H1 (cell line): ENCODE results near the gene ATG16L1. TPM values are rescaled to one million over a fixed set of nuclear protein-coding genes. Genes with fewer than 3 reads are reported as not detected.

Source experiments
- CTCF ChIA-PET: fragments of 300-600 bp; sonication (Branson Sonifier 250); formaldehyde crosslinking; loops from one replicate; lab custom pipeline; 2021; ENCODE audit not compliant: partially characterized antibody; lab: Charles Lee
- POLR2A ChIA-PET: fragments of 300-600 bp; sonication (Branson Sonifier 250); formaldehyde crosslinking; loops from one replicate; lab custom pipeline; 2021; ENCODE audit warnings: inconsistent platforms; ENCODE audit not compliant: partially characterized antibody; lab: Charles Lee
- DNase-seq, 2 experiments: peaks; one replicate each; pipeline versions ENCODE4 v3.0.0 to v3.0.0-alpha.2; 2010 to 2022; ENCODE audit warnings: low spot score in 2 of 2, low read depth in 1 of 2, mixed read lengths in 1 of 2
- FAIRE-seq: peaks from 2 replicates; lab custom pipeline; 2011; peaks lifted over from hg19 to GRCh38; lab: Jason Lieb, UNC
- H2AFZ ChIP-seq: 2 replicates; pipeline ENCODE4 v1.8.1; 2012; ENCODE audit warnings: low read length, inconsistent platforms
- H2AK5ac ChIP-seq: 2 replicates; pipeline ENCODE4 v1.6.1; 2013; ENCODE audit warnings: low read depth, low read length
- H2BK120ac ChIP-seq: replicated peaks from 2 replicates; pipeline ENCODE3; 2013; ENCODE audit warnings: low read depth, low read length, inconsistent platforms
- H2BK12ac ChIP-seq: 2 replicates; pipeline ENCODE4 v1.6.1; 2013; ENCODE audit warnings: low read depth, low read length
- H2BK15ac ChIP-seq: 2 replicates; pipeline ENCODE4 v1.6.1; 2013; ENCODE audit warnings: low read length
- H2BK20ac ChIP-seq: 2 replicates; pipeline ENCODE4 v1.6.1; 2013; ENCODE audit warnings: low read length
- H2BK5ac ChIP-seq: 2 replicates; pipeline ENCODE4 v1.6.1; 2013; ENCODE audit warnings: low read depth, low read length
- H3K14ac ChIP-seq: 2 replicates; pipeline ENCODE4 v1.6.1; 2013; ENCODE audit warnings: inconsistent platforms; ENCODE audit not compliant: insufficient read length
- H3K18ac ChIP-seq: 2 replicates; pipeline ENCODE4 v1.6.1; 2013; ENCODE audit warnings: low read length; ENCODE audit errors: extremely low read depth
- H3K23ac ChIP-seq: 2 replicates; pipeline ENCODE4 v1.6.1; 2013; ENCODE audit warnings: inconsistent platforms; ENCODE audit not compliant: insufficient read length
- H3K23me2 ChIP-seq: 2 replicates; pipeline ENCODE4 v1.6.1; 2013; ENCODE audit warnings: low read depth, low read length
- H3K27ac ChIP-seq: 2 replicates; pipeline ENCODE4 v1.6.1; 2011; ENCODE audit warnings: low read depth, low read length, inconsistent platforms
- H3K27me3 ChIP-seq, 4 experiments: replicated peaks in 1 of 4; 1 replicate in 1 of 4; 2 replicates in 3 of 4; pipeline versions ENCODE4 v1.6.1 to v1.8.1; 2011 to 2013; ENCODE audit warnings: low read length in 3 of 4, mild to moderate bottlenecking in 3 of 4, inconsistent platforms in 2 of 4, mixed read lengths in 2 of 4, moderate library complexity in 1 of 4; ENCODE audit not compliant: control insufficient read depth in 3 of 4, insufficient read depth in 3 of 4; ENCODE audit errors: extremely low read depth in 1 of 4
- H3K36me3 ChIP-seq, 4 experiments: 2 replicates each; pipeline versions ENCODE4 v1.6.1 to v1.8.1; 2011 to 2013; ENCODE audit warnings: mild to moderate bottlenecking in 4 of 4, low read length in 3 of 4, moderate library complexity in 2 of 4, control low read depth in 1 of 4, inconsistent platforms in 1 of 4; ENCODE audit not compliant: insufficient read depth in 4 of 4, control insufficient read depth in 2 of 4
- H3K4ac ChIP-seq: replicated peaks from 2 replicates; pipeline ENCODE3; 2013; ENCODE audit warnings: low read length, low read depth, mixed read lengths, inconsistent platforms; ENCODE audit not compliant: insufficient read length
- H3K4me1 ChIP-seq, 4 experiments: replicated peaks in 1 of 4; 1 replicate in 1 of 4; 2 replicates in 3 of 4; pipeline versions ENCODE4 v1.6.1 to v1.8.1; 2011 to 2013; ENCODE audit warnings: low read length in 3 of 4, inconsistent platforms in 2 of 4, mixed read lengths in 1 of 4; ENCODE audit not compliant: insufficient read depth in 4 of 4, control insufficient read depth in 3 of 4
- H3K4me2 ChIP-seq, 2 experiments: 2 replicates each; pipeline versions ENCODE4 v1.6.1 to v1.8.1; 2011 to 2013; ENCODE audit warnings: low read depth in 2 of 2, low read length in 2 of 2, control low read depth in 1 of 2, inconsistent platforms in 1 of 2, mild to moderate bottlenecking in 1 of 2; ENCODE audit not compliant: insufficient read depth in 1 of 2
- H3K4me3 ChIP-seq, 4 experiments: fragments of 200-600, 300-600 bp in 1 of 4; sonication (generic), shearing (Covaris generic), sonication (Bioruptor Twin) in 1 of 4; 2 replicates each; pipeline versions ENCODE4 v1.5.1 to v1.8.1; 2011 to 2016; ENCODE audit warnings: low read length in 4 of 4, low read depth in 3 of 4, control low read depth in 2 of 4, inconsistent platforms in 2 of 4, mild to moderate bottlenecking in 2 of 4, mixed read lengths in 1 of 4, moderate library complexity in 1 of 4; ENCODE audit not compliant: insufficient read depth in 2 of 4; ENCODE audit errors: extremely low read depth in 1 of 4
- H3K56ac ChIP-seq: replicated peaks from 2 replicates; pipeline ENCODE3; 2013; ENCODE audit warnings: low read depth, mild to moderate bottlenecking, mixed read lengths, low read length, inconsistent platforms; ENCODE audit not compliant: insufficient read length
- H3K79me1 ChIP-seq: 2 replicates; pipeline ENCODE4 v1.6.1; 2013; ENCODE audit warnings: low read depth, low read length, control low read depth
- H3K79me2 ChIP-seq, 2 experiments: 2 replicates each; pipeline versions ENCODE4 v1.6.1 to v1.8.1; 2012 to 2013; ENCODE audit warnings: low read length in 2 of 2, mild to moderate bottlenecking in 2 of 2, inconsistent platforms in 1 of 2; ENCODE audit not compliant: insufficient read depth in 2 of 2, control insufficient read depth in 1 of 2
- H3K9ac ChIP-seq, 4 experiments: replicated peaks in 1 of 4; 1 replicate in 1 of 4; 2 replicates in 3 of 4; pipeline versions ENCODE4 v1.6.1 to v1.8.1; 2011 to 2013; ENCODE audit warnings: low read depth in 3 of 4, low read length in 3 of 4, control low read depth in 2 of 4, mild to moderate bottlenecking in 2 of 4, moderate library complexity in 2 of 4, inconsistent platforms in 1 of 4; ENCODE audit errors: extremely low read depth in 1 of 4
- H3K9me3 ChIP-seq, 2 experiments: 2 replicates each; pipeline versions ENCODE4 v1.6.1 to v1.8.1; 2012 to 2013; ENCODE audit warnings: mild to moderate bottlenecking in 2 of 2, moderate library complexity in 2 of 2, control low read depth in 1 of 2, inconsistent platforms in 1 of 2, low read depth in 1 of 2, low read length in 1 of 2, mixed read lengths in 1 of 2; ENCODE audit not compliant: insufficient read depth in 2 of 2
- H4K20me1 ChIP-seq, 2 experiments: replicated peaks in 1 of 2; 2 replicates each; pipeline versions ENCODE3 to v1.8.1; 2011 to 2013; ENCODE audit warnings: inconsistent platforms in 2 of 2, low read length in 2 of 2, mild to moderate bottlenecking in 1 of 2; ENCODE audit not compliant: insufficient read depth in 2 of 2, control insufficient read depth in 1 of 2
- H4K5ac ChIP-seq: 2 replicates; pipeline ENCODE4 v1.6.1; 2013; ENCODE audit warnings: low read length, low read depth, mixed read lengths, inconsistent platforms; ENCODE audit not compliant: insufficient read length
- H4K8ac ChIP-seq: 2 replicates; pipeline ENCODE4 v1.8.0; 2013; ENCODE audit warnings: mild to moderate bottlenecking, moderate library complexity, low read length, inconsistent platforms; ENCODE audit not compliant: insufficient read depth; ENCODE audit errors: extremely low read depth
- H4K91ac ChIP-seq: replicated peaks from 2 replicates; pipeline ENCODE3; 2013; ENCODE audit warnings: low read length, mixed read lengths, inconsistent platforms; ENCODE audit not compliant: insufficient read length
- BCL11A ChIP-seq, 2 experiments: IDR thresholded peaks; one replicate each; pipeline ENCODE4 v1.6.1; 2011; ENCODE audit warnings: low read depth in 2 of 2, low read length in 2 of 2, mild to moderate bottlenecking in 2 of 2
- CTCF ChIP-seq, 3 experiments: IDR thresholded peaks; 1 replicate in 2 of 3; 2 replicates in 1 of 3; pipeline versions ENCODE4 v1.5.1 to v1.6.1; 2011; ENCODE audit warnings: low read length in 3 of 3, mild to moderate bottlenecking in 3 of 3, inconsistent platforms in 2 of 3, low read depth in 1 of 3, moderate library complexity in 1 of 3; ENCODE audit not compliant: insufficient read depth in 1 of 3; ENCODE audit errors: control extremely low read depth in 1 of 3
- RBBP5 ChIP-seq: IDR thresholded peaks from 2 replicates; pipeline ENCODE4 v1.7.1; 2012; ENCODE audit warnings: low read depth, mild to moderate bottlenecking, inconsistent platforms, low read length, moderate library complexity, borderline replicate concordance
- TCF12 ChIP-seq: IDR thresholded peaks from 2 replicates; pipeline ENCODE4 v1.6.1; 2011; ENCODE audit warnings: low read depth, mild to moderate bottlenecking, low read length
- WGBS, 2 experiments: shearing (Covaris generic) in 1 of 2; methylation state at CpG; one replicate each; pipeline versions ENCODE4 v1.1.6 to v1.1.7; 2013 to 2015; ENCODE audit warnings: low lambda C conversion rate in 2 of 2, mixed read lengths in 2 of 2, inconsistent platforms in 1 of 2, low coverage in 1 of 2, missing lambda C conversion rate in 1 of 2; ENCODE audit not compliant: insufficient replicate concordance in 2 of 2, insufficient coverage in 1 of 2, insufficient read length in 1 of 2; ENCODE audit errors: extremely low coverage in 1 of 2, missing lambda C conversion rate in 1 of 2; 5-methylcytosine and 5-hydroxymethylcytosine counted together
- polyA plus RNA-seq, 7 experiments: library from polyadenylated mRNA; depleted of rRNA in 3 of 7; stranded (reverse) in 5 of 7; unstranded in 2 of 7; fragments of >200 nt in 5 of 7; fragments of 200-250 nt in 2 of 7; gene quantifications; 1 replicate in 5 of 7; 2 replicates in 1 of 7; 4 replicates in 1 of 7; pipeline versions ENCODE4 v1.2.1 to v1.2.3, GENCODE V29; 2011 to 2013; ENCODE audit warnings: missing spikeins in 2 of 7, mixed read lengths in 2 of 7
- total RNA-seq: library from RNA; stranded (reverse); fragmentation: NEBNext Ultra II Directional; extraction: Animal tissue kit (Norgen Biotek cat#: 25700); gene quantifications from 2 replicates; pipeline ENCODE4 v1.2.1, GENCODE V29; 2021

The ATG16L1 gene
- total and polyA plus RNA-seq, 2 of the 8 experiments (the other 6 are each of a cell fraction or from before 2014, with no cell fraction given), result 18.3 to 31.0 TPM

GRCh38 chr2:233250568-233250967, 905 bp upstream of the ATG16L1 start:
- H3K79me1 ChIP-seq, result peaks cover 5% of the 10 kb centered on the region; the same call in 1 of the 2 replicates
- H3K27ac ChIP-seq, result no peak overlapping the region
- no peak overlapping the region for H3K18ac ChIP-seq
- no peak overlapping the region for H4K8ac ChIP-seq
- H2BK120ac ChIP-seq, result no peak overlapping the region
- H3K14ac ChIP-seq, result no peak overlapping the region
- no peak overlapping the region for H3K4me3 ChIP-seq
- no peak overlapping the region for H2BK12ac ChIP-seq
- H4K5ac ChIP-seq, result no peak overlapping the region
- peaks cover 0 to 3% (median 0%) of the 10 kb centered on the region in 4 experiments; a peak in 1 of 8 replicates for H3K36me3 ChIP-seq
- peaks cover 15 to 37% of the 10 kb centered on the region in 2 experiments for H3K79me2 ChIP-seq
- CTCF ChIA-PET, result interaction anchor here (0.7 to 5.8 kb wide), 33 partner anchors 10 to 400 kb away, joined by 3 to 33 read pairs (median 3); partner anchors contain the start of genes INPP5D and NEU2
- H2AFZ ChIP-seq, result no peak overlapping the region; the same call in 1 of the 2 replicates
- 0 out of 7 replicates have a peak, but pooled peaks cover 0 to 2% (median 0%) of the 10 kb centered on the region in 4 experiments for H3K4me1 ChIP-seq
- no peak overlapping the region for H3K23ac ChIP-seq
- no peaks in the 10 kb centered on the region; the same call in 1 of the 2 replicates for H3K23me2 ChIP-seq
- POLR2A ChIA-PET, result interaction anchor here (1.6 kb wide), 1 partner anchor 261 kb away, joined by 4 read pairs; no protein-coding TSS in a partner anchor
- H4K20me1 ChIP-seq, result peaks cover 5% of the 10 kb centered on the region in 2 experiments
- no peak overlapping the region for H2BK20ac ChIP-seq
- no peak overlapping the region for H2BK5ac ChIP-seq
- no peak for TF ChIP-seq RBBP5
- TF ChIP-seq TCF12, result no peak
- TF ChIP-seq BCL11A (IDR thresholded peaks at IDR 0.05; ENCODE audit: low read depth in 2 of 2, low read length in 2 of 2), result no peak
- TF ChIP-seq CTCF (IDR thresholded peaks at IDR 0.05; ENCODE audit: control extremely low read depth in 1 of 3, insufficient read depth in 1 of 3, low read depth in 1 of 3, low read length in 3 of 3), result no peak
- FAIRE-seq, result no peak
- DNase-seq, result no peak
- no peak overlapping the region for H2BK15ac ChIP-seq
- H4K91ac ChIP-seq, result no peak overlapping the region
- H3K56ac ChIP-seq, result no peak overlapping the region
- no peak overlapping the region for H3K4me2 ChIP-seq
- H3K9ac ChIP-seq, result no peak overlapping the region
- whole genome bisulfite sequencing, 2 experiments, result 85 to 100% methylated on average over 1 to 9 of the region's 9 CpGs
- H3K9me3 ChIP-seq, result peaks cover 8 to 14% of the 10 kb centered on the region in 2 experiments; a peak in 3 of 4 replicates
- H3K4ac ChIP-seq, result no peak overlapping the region
- no peak overlapping the region for H2AK5ac ChIP-seq
- H3K27me3 ChIP-seq, result peaks cover 0 to 1% (median 0%) of the 10 kb centered on the region in 4 experiments; a peak in 1 of 7 replicates
